NT2/D1 (cell line): Measurements from ENCODE around the gene POMT2.

Experiments used
- SUZ12 ChIP-seq: IDR thresholded peaks from 2 replicates; pipeline ENCODE4 v1.6.1; 2011; ENCODE audit not compliant: insufficient read length, insufficient read depth; ENCODE audit errors: extremely low read depth
- YY1 ChIP-seq: IDR thresholded peaks from 2 replicates; pipeline ENCODE4 v1.6.1; 2011; ENCODE audit not compliant: insufficient read length, insufficient read depth
- ZNF274 ChIP-seq: IDR thresholded peaks from 2 replicates; pipeline ENCODE4 v1.6.1; 2011; ENCODE audit warnings: mild to moderate bottlenecking, low read depth, low read length

DNA sequence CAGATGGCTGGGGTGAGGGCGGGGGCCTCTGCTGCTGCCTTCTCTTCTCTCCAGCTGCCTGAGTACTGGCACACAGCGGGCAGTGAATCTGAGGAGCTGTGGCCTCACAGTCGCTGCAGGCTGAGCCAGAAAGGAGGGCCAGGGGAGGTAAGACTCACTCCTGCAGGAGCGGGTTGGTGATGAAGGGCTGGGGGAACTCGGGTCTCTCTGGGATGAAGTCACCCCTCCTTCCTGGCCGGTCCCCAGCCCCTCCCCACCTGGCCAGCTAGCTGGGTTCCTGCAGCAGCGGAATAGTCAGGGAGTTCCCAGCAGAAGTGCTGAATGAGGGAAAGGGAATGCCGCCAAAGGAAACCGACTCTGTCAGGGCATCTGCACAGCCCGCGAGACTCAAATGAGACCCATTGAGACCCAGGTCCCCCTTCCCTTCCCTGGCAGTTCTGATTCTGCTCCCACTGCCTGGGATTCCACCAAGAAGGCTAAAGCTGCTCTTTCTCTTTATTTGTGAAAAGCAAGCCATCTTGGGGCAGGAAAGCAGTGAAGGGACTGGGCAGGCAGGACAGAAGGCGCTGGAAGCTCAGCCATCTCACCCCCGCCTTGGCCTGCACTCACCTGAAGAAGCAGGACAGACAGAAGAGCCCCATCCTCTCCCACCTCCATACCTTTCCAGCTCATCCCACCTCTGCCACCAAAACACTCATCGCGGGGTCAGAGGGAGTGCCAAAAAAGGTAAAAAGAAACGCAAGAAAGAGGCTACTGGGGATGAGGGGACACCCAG is 54.9 kb downstream of the POMT2 start:
- TF ChIP-seq YY1 (no peak), ZNF274 (no peak), SUZ12 (no peak)
